Measurements from ENCODE around the gene PSMD14.
"Not testable (repeated sequence)": the region's sequence is repeated elsewhere in the genome, so short reads cannot be mapped to it uniquely, and the experiment has no call there.

Gene PSMD14

DNA sequence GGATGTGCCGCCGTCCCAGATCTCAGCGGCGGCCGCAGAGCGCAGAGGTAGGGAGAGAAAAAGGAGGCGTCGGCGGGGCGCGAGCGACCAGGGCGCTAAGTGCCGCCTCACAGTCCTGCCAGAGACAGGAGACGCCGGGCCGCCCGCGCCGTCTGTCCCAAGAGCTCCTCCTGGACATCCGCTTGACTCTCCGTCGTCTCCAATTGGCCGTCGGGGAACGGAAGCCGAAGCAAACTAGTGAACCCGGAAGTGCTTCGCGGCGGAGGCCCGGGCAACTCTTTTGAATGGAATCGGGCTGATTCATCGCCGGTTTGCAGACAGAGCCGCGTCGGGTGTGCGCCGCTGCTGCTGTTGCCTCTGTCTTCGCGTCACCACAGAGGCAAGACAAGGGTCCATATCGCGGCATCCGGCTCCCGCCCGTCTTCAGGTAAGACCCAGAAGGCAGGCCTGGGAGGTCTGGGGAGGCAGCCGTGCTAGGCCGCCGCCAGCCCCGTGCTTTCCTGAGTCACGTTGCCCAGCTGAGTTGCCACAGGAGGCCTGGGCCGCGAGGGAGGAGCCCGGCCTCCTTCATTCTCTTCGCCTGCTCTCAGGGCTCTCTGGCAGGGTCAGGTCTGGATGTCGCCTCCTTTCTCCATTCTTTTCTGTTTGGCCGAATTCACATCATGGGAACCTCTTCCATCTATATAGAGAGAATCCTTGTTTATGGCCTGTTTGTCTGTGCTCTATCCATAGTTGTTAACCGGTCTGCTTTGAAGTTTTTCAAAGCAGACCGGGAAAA is at the start of gene PSMD14:
PSMD14 (plus strand) TSS at position 248 of the 778 bp plus-strand sequence. CDS start 10,401 bp downstream, outside the sequence.
- peak; percentile 81 for DNase-seq

GRCh38 chr2:161265874-161266273 is 42.4 kb upstream of the PSMD14 start:
- DNase-seq = no peak

DNA sequence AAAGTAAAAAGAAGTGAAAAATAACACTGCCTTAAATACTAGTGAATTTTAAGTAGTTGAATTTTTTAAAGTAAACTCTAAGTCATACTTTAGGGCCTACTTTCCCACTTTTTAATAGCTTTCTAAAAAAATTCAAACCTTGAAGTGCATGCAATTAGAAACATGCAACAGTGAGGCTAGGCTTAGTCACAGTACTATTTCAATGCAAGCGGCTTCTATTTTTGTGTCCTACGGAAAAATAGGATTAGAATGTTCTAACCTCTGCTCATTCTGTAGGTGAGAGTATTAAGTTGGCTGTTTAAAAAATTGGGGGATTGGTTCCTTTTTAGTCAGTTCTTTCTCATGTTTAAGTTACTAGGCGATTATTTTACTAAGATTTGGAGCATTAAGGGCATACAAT is 39.1 kb upstream of the PSMD14 start:
- DNase-seq = no peak

GRCh38 chr2:161273038-161273760 is 35.0 kb upstream of the PSMD14 start:
- DNase-seq = no peak

DNA sequence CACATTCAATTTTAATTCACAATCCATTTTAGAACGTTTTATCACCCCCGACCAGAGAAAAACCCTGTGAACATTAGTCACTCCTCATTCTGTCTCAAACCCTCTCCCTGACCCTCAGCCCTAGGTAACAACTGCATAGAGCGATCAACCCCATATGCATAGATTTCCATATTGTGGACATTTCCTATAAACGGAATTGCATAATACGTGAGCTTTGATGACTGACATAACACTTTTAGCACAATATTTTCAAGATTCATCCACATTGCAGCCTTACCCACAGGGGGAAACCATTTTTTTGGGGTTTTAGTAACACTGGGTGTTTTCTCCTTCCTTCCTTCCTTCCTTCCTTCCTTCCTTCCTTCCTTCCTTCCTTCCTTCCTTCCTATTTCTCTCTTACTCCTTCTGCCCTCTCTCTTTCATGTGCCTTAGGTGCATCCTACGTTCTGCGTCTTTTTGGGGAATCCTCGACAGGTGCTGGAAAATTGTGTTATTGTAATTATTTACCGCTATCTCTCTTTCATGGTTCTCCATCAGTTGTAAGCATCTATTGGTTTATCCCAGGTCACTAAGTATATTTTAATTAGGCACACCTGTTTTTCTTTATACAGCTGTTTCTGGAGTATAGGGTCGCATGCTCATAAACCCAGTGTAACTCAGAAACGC is 29.5 kb upstream of the PSMD14 start:
- not testable (repeated sequence) for DNase-seq

DNA sequence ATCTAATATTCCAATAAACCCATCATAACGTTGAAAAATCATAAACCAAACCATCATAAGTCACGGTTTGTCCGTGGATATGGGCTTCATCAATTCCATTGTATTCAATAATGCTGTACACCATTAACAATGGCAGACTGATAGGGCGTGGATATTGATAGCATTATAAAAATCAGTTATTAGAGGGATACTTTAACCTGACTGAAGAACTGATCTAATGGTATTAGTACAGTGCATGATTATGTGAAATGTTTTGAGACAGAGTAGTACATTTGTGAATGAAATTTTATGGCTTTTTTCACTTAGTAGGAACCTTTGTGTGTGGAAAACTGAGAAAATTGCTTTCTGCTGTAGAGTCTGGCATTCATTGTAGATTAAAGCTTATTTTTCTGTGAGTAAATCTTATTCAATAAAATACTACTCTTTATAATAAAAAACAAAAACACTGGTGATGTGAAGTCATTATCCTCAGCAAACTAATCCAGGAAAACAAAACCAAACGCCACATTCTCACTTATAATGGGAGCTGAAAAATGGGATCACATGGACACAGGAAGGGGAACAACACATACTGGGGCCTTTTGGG is 28.9 kb upstream of the PSMD14 start:
- DNase-seq = not testable (repeated sequence)

DNA sequence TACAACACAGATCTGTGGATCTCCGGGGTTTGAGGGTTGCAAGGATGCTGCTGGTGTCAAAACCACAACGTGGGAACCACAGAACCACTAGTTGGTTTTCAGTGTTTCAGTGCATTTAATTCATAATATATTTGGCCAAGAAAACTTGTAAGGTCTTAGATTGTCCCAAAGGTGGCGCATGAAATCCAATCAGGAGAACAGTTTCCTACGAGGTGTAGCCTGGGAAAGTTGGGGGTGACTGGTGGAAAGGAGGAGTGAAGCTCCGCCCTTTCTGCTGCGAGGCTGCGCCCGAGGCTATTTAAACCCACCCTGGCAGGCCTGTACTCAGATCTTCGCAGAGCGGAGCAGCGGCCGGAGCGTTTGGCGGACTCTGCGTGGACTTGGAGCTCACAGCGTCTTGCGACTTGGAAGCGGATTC is 27.3 kb upstream of the PSMD14 start:
- DNase-seq = not testable (repeated sequence)

DNA sequence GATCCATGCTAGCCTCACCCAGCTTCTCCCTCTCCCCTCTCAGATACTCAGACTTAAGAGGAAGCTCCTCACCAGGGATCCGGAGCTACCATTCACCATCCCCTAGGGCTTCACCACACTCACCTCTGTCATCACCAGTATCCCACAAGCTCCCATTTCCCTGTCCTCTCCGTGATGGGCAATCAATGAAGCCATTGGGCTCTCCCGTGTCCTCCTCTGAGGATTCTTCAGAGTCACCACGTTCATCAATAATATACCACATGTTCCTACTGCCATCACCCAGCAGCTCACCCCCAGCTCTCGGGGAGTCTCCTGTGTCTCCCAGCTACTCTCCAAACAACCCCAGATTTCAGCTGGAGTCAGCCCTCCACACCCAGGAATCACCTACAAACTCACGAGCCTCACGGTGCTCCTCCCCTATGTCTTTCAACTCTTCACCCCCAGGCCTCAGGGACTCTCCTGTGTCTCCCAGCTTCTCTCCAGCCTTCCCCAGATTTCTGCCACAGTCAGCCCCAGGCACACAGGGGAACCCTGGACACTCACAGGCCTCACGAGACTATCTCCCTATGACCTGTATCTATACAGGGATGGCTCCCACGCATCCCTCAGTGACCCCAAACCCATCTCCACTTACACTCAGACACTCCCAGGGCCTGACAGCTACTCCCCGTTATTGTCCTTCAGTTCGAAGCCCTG is 26.5 kb upstream of the PSMD14 start:
- DNase-seq = not testable (repeated sequence)

- DNase-seq = not testable (repeated sequence)
Observed at GRCh38 chr2:161282311-161282644, 25.9 kb upstream of the PSMD14 start.

GRCh38 chr2:161283926-161284325 is 24.3 kb upstream of the PSMD14 start:
- no peak for DNase-seq

- DNase-seq = no peak
Observed at GRCh38 chr2:161303535-161304050, 4.6 kb upstream of the PSMD14 start.

GRCh38 chr2:161306919-161307318 is 1.3 kb upstream of the PSMD14 start:
- DNase-seq = no peak

DNA sequence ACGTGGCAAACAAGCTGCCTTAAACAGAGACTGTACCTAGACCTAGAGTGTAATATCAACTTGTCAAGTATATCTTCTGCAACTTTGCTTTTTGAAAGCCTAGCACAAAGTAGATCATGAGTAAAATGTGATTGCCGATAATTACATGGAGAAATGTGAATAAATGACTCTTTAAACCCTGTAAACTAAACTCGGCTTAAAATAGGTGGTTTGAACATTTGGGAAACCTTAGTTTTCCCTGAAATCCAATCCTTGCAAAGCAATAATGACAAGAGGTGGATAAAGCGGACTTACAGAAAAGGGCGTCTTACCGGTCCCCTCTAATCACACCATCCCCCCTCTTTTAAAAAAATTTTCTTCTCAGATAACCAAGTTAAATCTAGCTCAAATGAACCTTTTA is 549 bp upstream of the PSMD14 start:
- no peak for DNase-seq

GRCh38 chr2:161312996-161313395 is 4.8 kb downstream of the PSMD14 start:
- DNase-seq = no peak

GRCh38 chr2:161315380-161315779 is 7.2 kb downstream of the PSMD14 start:
- DNase-seq = no peak

- no peak for DNase-seq
Observed at GRCh38 chr2:161316701-161317100, 8.5 kb downstream of the PSMD14 start.

GRCh38 chr2:161321944-161322648 is 13.9 kb downstream of the PSMD14 start:
- DNase-seq = no peak

GRCh38 chr2:161324876-161325275 is 16.7 kb downstream of the PSMD14 start:
- no peak for DNase-seq

- DNase-seq = no peak
Observed at GRCh38 chr2:161327582-161327981, 19.4 kb downstream of the PSMD14 start.

GRCh38 chr2:161332371-161332967 is 24.2 kb downstream of the PSMD14 start:
- DNase-seq = no peak

DNA sequence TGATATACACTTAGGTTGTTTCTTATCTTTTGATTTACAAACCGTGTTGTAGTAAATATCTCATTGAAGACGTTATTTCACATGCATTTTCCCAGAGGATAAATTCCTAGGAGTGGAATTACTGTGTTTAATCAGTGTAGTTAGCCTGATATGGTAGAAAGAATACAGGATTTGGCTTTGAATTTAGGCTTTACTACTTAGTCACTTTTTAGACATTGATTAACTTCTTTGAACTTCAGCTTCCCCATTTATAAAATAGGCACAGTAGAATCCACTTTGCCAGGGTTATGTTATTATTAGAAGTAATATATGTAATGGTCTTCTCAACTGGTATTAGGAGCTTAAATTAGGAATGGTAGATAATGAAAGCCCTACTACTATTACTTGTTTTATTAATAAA is 27.4 kb downstream of the PSMD14 start:
- no peak for DNase-seq
